GM18498 (cell line): ENCODE measurements around the gene CST2.
"Not testable (repeated sequence)": the region's sequence is repeated elsewhere in the genome, so short reads cannot be mapped to it uniquely, and the experiment has no call there.

Source experiments
- ATAC-seq: cut with Tn5 transposase; IDR thresholded peaks from one replicate; pipeline ENCODE4 v1.9.1; 2021; ENCODE audit warnings: mild to moderate bottlenecking, moderate library complexity; ENCODE audit not compliant: unreplicated experiment

The CST2 gene

GRCh38 chr20:23826541-23827021, at the start of gene CST2:
Gene CST2, minus strand, starts transcription at chr20:23826729. Its CDS starts 69 bp downstream, at chr20:23826660.
- no peak for ATAC-seq

- no peak for ATAC-seq
These were observed 49.2 kb upstream of the CST2 start for GRCh38 chr20:23875606-23876237.

- ATAC-seq = no peak
These were observed 48.2 kb upstream of the CST2 start for GRCh38 chr20:23874747-23875146.

- no peak for ATAC-seq
These were observed 47.0 kb upstream of the CST2 start for GRCh38 chr20:23873370-23874015.

GRCh38 chr20:23872065-23872464, 45.5 kb upstream of the CST2 start:
- no peak for ATAC-seq

- ATAC-seq = no peak
These were observed 43.9 kb upstream of the CST2 start for GRCh38 chr20:23870461-23870860.

GRCh38 chr20:23869520-23869919, 43.0 kb upstream of the CST2 start:
- no peak for ATAC-seq

GRCh38 chr20:23868321-23868720, 41.8 kb upstream of the CST2 start:
- no peak for ATAC-seq

- ATAC-seq = no peak
These were observed 40.7 kb upstream of the CST2 start for GRCh38 chr20:23867152-23867776.

GRCh38 chr20:23860771-23861170, 34.2 kb upstream of the CST2 start:
- ATAC-seq = not testable (repeated sequence)

- ATAC-seq = no peak
These were observed 31.6 kb upstream of the CST2 start for GRCh38 chr20:23857962-23858595.

- ATAC-seq = no peak
These were observed 30.2 kb upstream of the CST2 start for GRCh38 chr20:23856736-23857135.

GRCh38 chr20:23856226-23856625, 29.7 kb upstream of the CST2 start:
- ATAC-seq = no peak

- no peak for ATAC-seq
These were observed 15.2 kb upstream of the CST2 start for GRCh38 chr20:23841693-23842092.

- no peak for ATAC-seq
These were observed 9.2 kb upstream of the CST2 start for GRCh38 chr20:23835716-23836115.

GRCh38 chr20:23832775-23833513, 6.4 kb upstream of the CST2 start:
- ATAC-seq = no peak

GRCh38 chr20:23831961-23832360, 5.4 kb upstream of the CST2 start:
- ATAC-seq = not testable (repeated sequence)

- no peak for ATAC-seq
These were observed 2.8 kb downstream of the CST2 start for GRCh38 chr20:23823621-23824324.

- no peak for ATAC-seq
These were observed 3.4 kb downstream of the CST2 start for GRCh38 chr20:23823111-23823510.

GRCh38 chr20:23820493-23820892, 6.0 kb downstream of the CST2 start:
- no peak for ATAC-seq
